Heart right ventricle (tissue), 16 donors: ENCODE results near the gene PRDM2. TPM values are rescaled to one million over a fixed set of nuclear protein-coding genes. Genes with fewer than 3 reads are reported as not detected.

ENCODE experiments used
- ATAC-seq, 8 donors: fragments of 200-7000 bp; cut with Tn5 transposase; one replicate each; pipeline ENCODE4 v1.9.1; 2020; ENCODE audit warnings: mild to moderate bottlenecking in 8 of 8, moderate library complexity in 8 of 8, moderate number of reproducible peaks in 1 of 8
- DNase-seq, 2 donors: peaks; one replicate each; pipeline ENCODE4 v3.0.0-alpha.2; 2020
- H3K27ac ChIP-seq, 10 donors: fragments of 200-600 bp; sonication (generic) in 2 of 10; one replicate each; pipeline versions ENCODE4 v1.5.0 to v1.8.0; 2020 to 2022; ENCODE audit warnings: mild to moderate bottlenecking in 3 of 10
- H3K27me3 ChIP-seq, 7 donors: fragments of 200-600 bp; one replicate each; pipeline ENCODE4 v1.8.0; 2021 to 2022; ENCODE audit warnings: mild to moderate bottlenecking in 2 of 7
- H3K36me3 ChIP-seq, 9 donors: fragments of 200-600 bp; sonication (generic) in 1 of 9; one replicate each; pipeline versions ENCODE4 v1.5.0 to v1.8.0; 2020 to 2022; ENCODE audit warnings: mild to moderate bottlenecking in 2 of 9
- H3K4me1 ChIP-seq, 9 donors: fragments of 200-600 bp; sonication (generic) in 1 of 9; one replicate each; pipeline versions ENCODE4 v1.5.0 to v1.8.0; 2020 to 2022; ENCODE audit warnings: mild to moderate bottlenecking in 4 of 9
- H3K4me3 ChIP-seq, 10 donors: fragments of 200-600 bp; sonication (generic) in 2 of 10; one replicate each; pipeline versions ENCODE4 v1.5.0 to v1.8.0; 2020 to 2022; ENCODE audit warnings: mild to moderate bottlenecking in 7 of 10, moderate library complexity in 2 of 10
- H3K9me3 ChIP-seq, 11 donors: fragments of 200-600 bp in 10 of 11; sonication (generic) in 2 of 11; one replicate each; pipeline versions ENCODE4 v1.5.0 to v1.8.0; 2013 to 2022; ENCODE audit warnings: mild to moderate bottlenecking in 2 of 11, control low read depth in 1 of 11, moderate library complexity in 1 of 11
- WGBS, 2 donors: extraction: QIAGEN DNeasy Blood & Tissue Kit; methylation state at CpG; one replicate each; pipeline ENCODE4 v1.1.7; 2013; ENCODE audit warnings: inconsistent platforms in 1 of 2; 5-methylcytosine and 5-hydroxymethylcytosine counted together
- intact Hi-C, 10 donors: fragments of 100-400 bp; cut with DNase I; formaldehyde crosslinking; loops; one replicate each; pipeline versions ENCODE4 v1.11.1 to v1.14.2; 2022
- polyA plus RNA-seq, 2 donors: library from polyadenylated mRNA; stranded (reverse); fragments of 200-250 nt; gene quantifications; one replicate each; pipeline ENCODE4 v1.2.3, GENCODE V29; 2013
- total RNA-seq, 10 donors: library from RNA; stranded (reverse); fragmentation: NEBNext Ultra II Directional in 3 of 10; extraction: Animal tissue kit (Norgen Biotek cat#: 25700) in 3 of 10; gene quantifications; one replicate each; pipeline versions ENCODE4 v1.2.1 to v1.2.4, GENCODE V29; 2021 to 2023
- TF ChIP-seq, protein P1 (sequence below), 9 donors: fragments of 200-600 bp; sonication (generic) in 2 of 9; IDR thresholded peaks; one replicate each; pipeline versions ENCODE4 v1.5.0 to v1.8.0; 2021 to 2022; ENCODE audit warnings: antibody characterized with exemption in 9 of 9, mild to moderate bottlenecking in 5 of 9, moderate library complexity in 1 of 9
- donor health status: Arrhythmogenic right ventricular cardiomyopathy.
- donor health status: ischemic (EF 13 %, LVEDD 7.1; RV severe dilation, severe dysfunction).
- donor health status: healthy with polysubstance abuse.
- donor health status: DM: no; HTN: yes; CAD: no.
- donor health status: DM: no; HTN: no; CAD: no.
- donor health status: ischemic (EF 25% LVEDD 6.9; RV normal size, moderate dysfunction).
- donor health status: ischemic (EF 25% LVEDD 5.7; RV mildly dilated, moderate dysfunction).
- donor health status: healthy.
- donor health status: DM: yes; HTN: yes; CAD: no.
- donor health status: Ischemic cardiomyopathy.
- donor health status: ischemic (EF 35%, LVEDD 5.7; RV mildly dilated, moderate dysfunction).
- donor health status: nonischemic (EF 11% LVEDD 7.7; RV severe dilation, severe dysfunction).
- donor health status: DM: yes; HTN: yes; CAD: no.
- donor health status: PGD.
- donor health status: ischemic (EF 29% LVEDD 5.4; RV normal size, mild dysfunction).
- donor health status: nonischemic (EF 23%, LVEDD 6.1; RV moderate dilation, normal function).

The PRDM2 gene
- total and polyA plus RNA-seq, 12 donors, result 10.3 to 57.3 (median 42.4) TPM

- TF ChIP-seq, protein P1, sequence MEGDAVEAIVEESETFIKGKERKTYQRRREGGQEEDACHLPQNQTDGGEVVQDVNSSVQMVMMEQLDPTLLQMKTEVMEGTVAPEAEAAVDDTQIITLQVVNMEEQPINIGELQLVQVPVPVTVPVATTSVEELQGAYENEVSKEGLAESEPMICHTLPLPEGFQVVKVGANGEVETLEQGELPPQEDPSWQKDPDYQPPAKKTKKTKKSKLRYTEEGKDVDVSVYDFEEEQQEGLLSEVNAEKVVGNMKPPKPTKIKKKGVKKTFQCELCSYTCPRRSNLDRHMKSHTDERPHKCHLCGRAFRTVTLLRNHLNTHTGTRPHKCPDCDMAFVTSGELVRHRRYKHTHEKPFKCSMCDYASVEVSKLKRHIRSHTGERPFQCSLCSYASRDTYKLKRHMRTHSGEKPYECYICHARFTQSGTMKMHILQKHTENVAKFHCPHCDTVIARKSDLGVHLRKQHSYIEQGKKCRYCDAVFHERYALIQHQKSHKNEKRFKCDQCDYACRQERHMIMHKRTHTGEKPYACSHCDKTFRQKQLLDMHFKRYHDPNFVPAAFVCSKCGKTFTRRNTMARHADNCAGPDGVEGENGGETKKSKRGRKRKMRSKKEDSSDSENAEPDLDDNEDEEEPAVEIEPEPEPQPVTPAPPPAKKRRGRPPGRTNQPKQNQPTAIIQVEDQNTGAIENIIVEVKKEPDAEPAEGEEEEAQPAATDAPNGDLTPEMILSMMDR (IDR thresholded peaks at IDR 0.05), result no peak
- H3K9me3 ChIP-seq, result no peaks in the 10 kb centered on the region
- no peak for ATAC-seq
Measured at GRCh38 chr1:13865851-13866250, 165.9 kb downstream of the PRDM2 start.

DNA sequence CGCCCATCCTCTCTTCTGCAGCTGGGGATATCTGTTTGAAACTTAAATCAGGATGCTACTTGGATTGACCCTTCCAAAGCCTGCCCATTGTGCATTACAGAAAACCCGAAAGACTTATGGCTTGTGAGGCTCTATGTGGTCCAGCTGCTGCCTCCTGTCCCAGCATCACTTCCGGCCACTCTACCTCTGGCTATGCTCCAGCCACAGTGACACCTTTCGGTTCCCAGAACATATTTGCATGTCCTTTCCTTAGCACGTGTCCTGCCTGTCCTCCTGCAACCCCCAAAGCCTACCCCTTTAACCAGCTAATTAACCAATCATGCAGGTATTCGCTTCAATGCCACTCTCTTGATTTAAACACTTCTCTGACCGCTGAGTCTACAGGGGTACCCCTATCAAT, 167.6 kb downstream of the PRDM2 start:
- intact Hi-C loops, result no loop called here
- peaks cover 0 to 6% (median 0%) of the 10 kb centered on the region in 11 donors for H3K9me3 ChIP-seq
- H3K4me3 ChIP-seq, result no peak overlapping the region
- DNase-seq (no peak), ATAC-seq (no peak)
- 75 to 76% methylated on average over 7 of the region's 7 CpGs for WGBS, 2 donors
- TF ChIP-seq, protein P1 (IDR thresholded peaks at IDR 0.05), result no peak
- H3K4me1 ChIP-seq, result no peaks in the 10 kb centered on the region
- peaks cover 0 to 8% (median 3%) of the 10 kb centered on the region in 7 donors for H3K27me3 ChIP-seq
- H3K36me3 ChIP-seq, result no peaks in the 10 kb centered on the region
- H3K27ac ChIP-seq, result no peak overlapping the region

More at GRCh38 chr1:13865851-13866250, 165.9 kb downstream of the PRDM2 start:
- DNase-seq, result no peak
- H3K4me1 ChIP-seq, result no peaks in the 10 kb centered on the region
- no peak overlapping the region for H3K4me3 ChIP-seq
- 54 to 57% methylated on average over 3 of the region's 3 CpGs for WGBS, 2 donors
- intact Hi-C loops, result no loop called here
- peaks cover 0 to 22% (median 3%) of the 10 kb centered on the region in 7 donors for H3K27me3 ChIP-seq
- H3K27ac ChIP-seq, result no peak overlapping the region
- no peaks in the 10 kb centered on the region for H3K36me3 ChIP-seq

DNA sequence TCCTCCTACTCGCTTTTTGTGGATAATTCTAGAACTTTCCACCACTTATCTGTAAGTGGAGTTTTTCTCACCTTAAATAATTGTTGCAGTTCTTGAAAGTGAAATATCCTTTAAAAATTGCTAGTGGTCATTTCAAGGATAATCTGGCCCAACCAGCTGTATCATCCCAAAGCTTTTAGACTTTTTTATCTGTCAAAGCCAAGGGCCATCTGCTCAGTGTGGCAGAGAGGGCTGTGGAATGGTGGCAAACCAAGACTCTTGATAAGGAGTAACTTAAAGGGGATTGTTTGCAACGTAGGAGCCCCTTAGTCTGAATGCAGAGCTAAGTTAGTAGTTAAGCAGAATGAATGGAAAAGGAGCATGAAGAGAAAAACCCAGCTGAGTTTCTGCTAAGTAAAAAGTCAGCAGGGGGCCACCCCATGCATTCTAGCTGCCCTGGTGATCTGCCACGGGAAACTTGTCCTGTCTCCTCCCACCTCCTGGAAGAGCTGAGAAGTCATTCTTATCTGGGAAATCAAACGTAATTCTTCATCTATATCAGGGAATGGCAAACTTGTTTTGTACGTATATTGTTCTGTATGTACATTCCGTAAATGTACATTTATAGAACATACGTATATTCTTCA, 169.3 kb downstream of the PRDM2 start:
- Histone ChIP-seq H3K4me3 (no peak overlapping the region), H3K27ac (no peak overlapping the region), H3K9me3 (peaks cover 0 to 6% (median 0%) of the 10 kb centered on the region in 11 donors), H3K27me3 (peaks cover 0 to 4% (median 0%) of the 10 kb centered on the region in 7 donors), H3K4me1 (no peaks in the 10 kb centered on the region), H3K36me3 (no peaks in the 10 kb centered on the region)
- 38 to 41% methylated on average over 7 of the region's 7 CpGs for WGBS, 2 donors
- intact Hi-C loops, result no loop called here
- DNase-seq (no peak), ATAC-seq (no peak)
- TF ChIP-seq, protein P1 (IDR thresholded peaks at IDR 0.05), result no peak

- DNase-seq (no peak), ATAC-seq (no peak)
- H3K27ac ChIP-seq, result no peak overlapping the region
- H3K36me3 ChIP-seq, result no peaks in the 10 kb centered on the region
- peaks cover 0 to 6% (median 0%) of the 10 kb centered on the region in 7 donors for H3K27me3 ChIP-seq
- intact Hi-C loops, result no loop called here
- TF ChIP-seq, protein P1 (IDR thresholded peaks at IDR 0.05), result no peak
- H3K4me1 ChIP-seq, result no peaks in the 10 kb centered on the region
- peaks cover 0 to 6% (median 0%) of the 10 kb centered on the region in 11 donors for H3K9me3 ChIP-seq
- 82 to 90% methylated on average over 2 of the region's 2 CpGs for WGBS, 2 donors
- H3K4me3 ChIP-seq, result no peak overlapping the region
Measured at GRCh38 chr1:13871413-13871812, 171.4 kb downstream of the PRDM2 start.
